ENCODE data around the gene PROX1.

- TF ChIP-seq EZH2 (IDR thresholded peaks at IDR 0.05; ENCODE audit: low read depth) (no peak), CTCF (conservative IDR thresholded peaks at IDR 0.05) (no peak)
These were observed 86.7 kb downstream of the PROX1 start for GRCh38 chr1:214074477-214074876.
